Measurements from ENCODE around the gene PRRT3.

GRCh38 chr3:9930804-9931418, 21.3 kb downstream of the PRRT3 start:
- TF ChIP-seq POLR2A (IDR thresholded peaks at IDR 0.05) (no peak), EP300 (IDR thresholded peaks at IDR 0.05) (no peak)
- TF ChIP-seq, protein P1, sequence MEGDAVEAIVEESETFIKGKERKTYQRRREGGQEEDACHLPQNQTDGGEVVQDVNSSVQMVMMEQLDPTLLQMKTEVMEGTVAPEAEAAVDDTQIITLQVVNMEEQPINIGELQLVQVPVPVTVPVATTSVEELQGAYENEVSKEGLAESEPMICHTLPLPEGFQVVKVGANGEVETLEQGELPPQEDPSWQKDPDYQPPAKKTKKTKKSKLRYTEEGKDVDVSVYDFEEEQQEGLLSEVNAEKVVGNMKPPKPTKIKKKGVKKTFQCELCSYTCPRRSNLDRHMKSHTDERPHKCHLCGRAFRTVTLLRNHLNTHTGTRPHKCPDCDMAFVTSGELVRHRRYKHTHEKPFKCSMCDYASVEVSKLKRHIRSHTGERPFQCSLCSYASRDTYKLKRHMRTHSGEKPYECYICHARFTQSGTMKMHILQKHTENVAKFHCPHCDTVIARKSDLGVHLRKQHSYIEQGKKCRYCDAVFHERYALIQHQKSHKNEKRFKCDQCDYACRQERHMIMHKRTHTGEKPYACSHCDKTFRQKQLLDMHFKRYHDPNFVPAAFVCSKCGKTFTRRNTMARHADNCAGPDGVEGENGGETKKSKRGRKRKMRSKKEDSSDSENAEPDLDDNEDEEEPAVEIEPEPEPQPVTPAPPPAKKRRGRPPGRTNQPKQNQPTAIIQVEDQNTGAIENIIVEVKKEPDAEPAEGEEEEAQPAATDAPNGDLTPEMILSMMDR (IDR thresholded peaks at IDR 0.05), result no peak
